Mucosa of stomach (tissue), 1 donor: ENCODE data around the gene ATP5F1E.
"Not testable (repeated sequence)": the region's sequence is repeated elsewhere in the genome, so short reads cannot be mapped to it uniquely, and the experiment has no call there.

Source experiments
- H3K27me3 ChIP-seq: one replicate; pipeline ENCODE4 v1.7.0; 2013; ENCODE audit warnings: mild to moderate bottlenecking, low read length; ENCODE audit not compliant: control insufficient read depth, insufficient read depth
- H3K36me3 ChIP-seq: one replicate; pipeline ENCODE4 v1.7.0; 2013; ENCODE audit warnings: low read length; ENCODE audit not compliant: control insufficient read depth, insufficient read depth
- H3K4me1 ChIP-seq: one replicate; pipeline ENCODE4 v1.7.0; 2013; ENCODE audit warnings: mild to moderate bottlenecking, low read length; ENCODE audit not compliant: control insufficient read depth, insufficient read depth
- H3K4me3 ChIP-seq: one replicate; pipeline ENCODE4 v1.7.0; 2013; ENCODE audit warnings: low read length
- H3K9ac ChIP-seq: one replicate; pipeline ENCODE4 v1.7.0; 2013; ENCODE audit warnings: mild to moderate bottlenecking, low read length, moderate library complexity
- H3K9me3 ChIP-seq: one replicate; pipeline ENCODE4 v1.7.0; 2013; ENCODE audit warnings: mild to moderate bottlenecking, low read length, moderate library complexity; ENCODE audit not compliant: control insufficient read depth
- donor health status: Pancreatic carcinoma.

The ATP5F1E gene

DNA sequence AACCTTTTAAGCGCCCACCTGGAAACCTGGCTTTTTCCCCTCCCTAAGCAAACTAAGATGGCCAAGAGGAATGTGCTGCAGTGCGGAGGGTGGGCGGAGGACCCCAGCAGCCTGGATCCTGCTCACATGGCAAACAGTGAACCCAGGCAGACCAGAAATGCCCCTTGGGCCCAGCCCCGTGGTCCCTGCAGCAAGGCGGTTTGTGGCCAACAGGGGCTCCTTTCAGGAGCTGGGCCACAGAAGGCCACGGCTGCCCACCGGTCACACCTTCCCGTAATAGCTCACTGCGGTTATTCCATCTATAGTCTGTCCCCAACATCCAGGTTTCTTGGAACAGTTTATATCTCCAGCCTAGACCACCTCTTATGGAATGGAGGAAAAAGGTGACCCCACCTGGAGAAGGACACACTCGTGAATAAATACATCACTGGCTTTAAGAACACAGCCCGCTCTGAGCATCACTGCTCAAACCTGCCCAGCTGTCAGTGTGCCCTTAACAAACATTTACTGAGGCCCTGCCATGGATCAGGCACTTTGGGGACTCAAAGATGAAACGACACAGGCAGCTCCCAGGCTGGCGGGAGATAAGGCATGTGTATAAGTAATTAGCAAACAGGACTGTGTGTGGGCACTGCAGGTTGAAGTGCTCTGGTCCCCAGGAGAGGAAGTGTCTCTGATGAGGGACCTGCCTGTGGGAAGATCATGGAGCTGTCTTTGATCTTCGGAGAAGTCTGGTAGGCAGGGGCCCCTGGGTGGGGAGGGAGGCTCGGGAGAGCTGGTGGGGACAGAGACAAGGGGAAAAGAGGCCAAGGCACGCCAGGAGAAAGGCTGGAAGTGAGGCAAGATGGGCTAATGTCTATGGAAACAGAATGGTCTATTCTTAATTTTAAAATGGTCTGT, 16.1 kb downstream of the ATP5F1E start:
- H3K36me3 ChIP-seq = no peaks in the 10 kb centered on the region
- H3K4me3 ChIP-seq = no peak overlapping the region
- no peak overlapping the region for H3K9ac ChIP-seq
- no peaks in the 10 kb centered on the region for H3K9me3 ChIP-seq
- no peaks in the 10 kb centered on the region for H3K27me3 ChIP-seq
- H3K4me1 ChIP-seq = peaks cover 6% of the 10 kb centered on the region

DNA sequence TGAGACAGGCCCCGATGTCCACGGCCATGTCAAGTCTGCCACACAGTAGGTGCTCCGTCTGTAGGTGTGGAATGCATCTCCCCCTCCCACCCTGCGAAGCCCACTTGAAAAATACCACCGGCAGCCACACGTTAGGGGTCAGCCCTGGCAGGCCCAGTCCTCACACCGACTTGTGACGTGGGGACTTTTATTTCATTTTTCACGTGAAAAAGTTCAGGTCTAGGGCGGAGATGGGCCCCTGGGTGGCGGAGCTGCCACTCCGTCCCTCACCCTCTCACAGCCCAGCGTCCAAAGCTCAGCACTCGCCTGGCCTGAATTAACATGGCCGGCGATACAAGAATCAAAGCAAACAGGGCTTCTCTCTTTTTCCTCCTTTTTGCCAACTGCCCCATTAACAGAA, 16.7 kb downstream of the ATP5F1E start:
- peaks cover 13% of the 10 kb centered on the region for H3K4me1 ChIP-seq
- no peaks in the 10 kb centered on the region for H3K27me3 ChIP-seq
- no peak overlapping the region for H3K9ac ChIP-seq
- H3K9me3 ChIP-seq = no peaks in the 10 kb centered on the region
- H3K36me3 ChIP-seq = no peaks in the 10 kb centered on the region
- H3K4me3 ChIP-seq = no peak overlapping the region

DNA sequence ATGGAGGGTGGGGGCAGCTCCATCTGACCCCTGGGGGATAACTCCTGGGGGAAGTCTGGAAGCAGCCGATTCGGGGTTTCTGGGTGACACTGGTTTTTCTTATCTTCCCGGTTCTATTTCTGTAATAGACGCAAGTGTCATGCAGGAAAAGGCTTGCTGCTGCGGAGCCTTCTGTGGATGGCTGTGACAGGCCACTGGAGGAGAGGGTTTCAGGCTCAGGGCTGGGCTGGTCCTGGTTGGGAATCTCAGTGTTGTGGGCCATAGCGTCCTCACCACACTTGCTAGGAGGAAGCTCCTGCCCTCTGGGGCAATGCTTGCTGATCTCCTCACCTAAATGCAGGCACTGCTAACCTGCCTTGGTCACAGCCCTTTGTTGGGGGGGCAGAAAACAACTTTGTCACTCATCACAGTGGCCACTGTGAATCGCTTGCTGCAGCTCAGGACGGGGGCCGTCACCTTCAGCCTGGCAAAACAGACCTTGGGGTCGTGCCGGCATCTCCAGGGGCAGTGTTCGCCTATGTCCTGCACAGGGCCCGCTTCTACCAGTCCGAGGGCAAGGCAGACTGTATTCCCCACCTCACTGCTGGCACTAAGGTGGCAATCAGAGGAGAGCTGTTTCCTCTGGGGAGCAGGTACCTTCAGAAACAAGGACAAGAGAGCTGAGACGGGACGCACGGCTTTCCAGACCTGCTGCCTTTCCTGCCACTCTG, 17.3 kb downstream of the ATP5F1E start:
- no peaks in the 10 kb centered on the region for H3K9me3 ChIP-seq
- no peak overlapping the region for H3K4me3 ChIP-seq

DNA sequence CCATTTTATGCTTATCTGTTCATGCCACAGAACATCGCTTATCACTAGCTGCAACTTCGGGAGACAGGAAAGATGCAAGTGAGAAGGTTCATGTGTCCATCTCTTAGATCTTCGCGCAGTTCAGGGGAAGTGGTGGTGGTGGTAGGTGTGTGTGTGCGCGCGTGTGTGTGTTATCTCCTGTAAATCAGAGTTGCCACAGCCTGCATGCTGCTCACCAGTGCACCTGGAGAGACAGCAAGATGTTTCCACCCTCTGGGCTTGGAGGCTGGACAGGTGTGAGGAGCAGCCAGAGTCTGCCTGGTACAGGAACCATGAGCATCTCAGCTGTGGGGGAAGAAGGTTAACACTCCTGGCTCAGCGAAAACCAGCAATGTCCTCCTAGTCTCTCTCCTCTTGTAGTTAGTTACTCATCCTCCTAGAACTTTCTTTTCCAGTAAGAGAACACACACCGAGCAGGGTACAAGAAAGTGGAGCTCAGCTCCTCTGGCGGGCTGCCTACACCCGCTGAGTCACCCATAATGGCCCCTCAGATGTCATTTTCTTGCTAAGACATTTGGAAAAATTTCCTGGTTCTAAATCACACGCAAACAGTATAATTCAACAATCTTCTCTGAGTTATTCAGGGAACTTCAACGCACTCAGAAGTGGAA, 18.1 kb downstream of the ATP5F1E start:
- Histone ChIP-seq H3K4me1 (peaks cover 20% of the 10 kb centered on the region), H3K36me3 (no peaks in the 10 kb centered on the region), H3K27me3 (no peaks in the 10 kb centered on the region), H3K9me3 (no peaks in the 10 kb centered on the region), H3K4me3 (no peak overlapping the region), H3K9ac (no peak overlapping the region)

More for the DNA sequence above, 17.3 kb downstream of the ATP5F1E start:
- no peaks in the 10 kb centered on the region for H3K27me3 ChIP-seq
- peaks cover 18% of the 10 kb centered on the region for H3K4me1 ChIP-seq
- H3K9ac ChIP-seq = no peak overlapping the region
- no peaks in the 10 kb centered on the region for H3K36me3 ChIP-seq

DNA sequence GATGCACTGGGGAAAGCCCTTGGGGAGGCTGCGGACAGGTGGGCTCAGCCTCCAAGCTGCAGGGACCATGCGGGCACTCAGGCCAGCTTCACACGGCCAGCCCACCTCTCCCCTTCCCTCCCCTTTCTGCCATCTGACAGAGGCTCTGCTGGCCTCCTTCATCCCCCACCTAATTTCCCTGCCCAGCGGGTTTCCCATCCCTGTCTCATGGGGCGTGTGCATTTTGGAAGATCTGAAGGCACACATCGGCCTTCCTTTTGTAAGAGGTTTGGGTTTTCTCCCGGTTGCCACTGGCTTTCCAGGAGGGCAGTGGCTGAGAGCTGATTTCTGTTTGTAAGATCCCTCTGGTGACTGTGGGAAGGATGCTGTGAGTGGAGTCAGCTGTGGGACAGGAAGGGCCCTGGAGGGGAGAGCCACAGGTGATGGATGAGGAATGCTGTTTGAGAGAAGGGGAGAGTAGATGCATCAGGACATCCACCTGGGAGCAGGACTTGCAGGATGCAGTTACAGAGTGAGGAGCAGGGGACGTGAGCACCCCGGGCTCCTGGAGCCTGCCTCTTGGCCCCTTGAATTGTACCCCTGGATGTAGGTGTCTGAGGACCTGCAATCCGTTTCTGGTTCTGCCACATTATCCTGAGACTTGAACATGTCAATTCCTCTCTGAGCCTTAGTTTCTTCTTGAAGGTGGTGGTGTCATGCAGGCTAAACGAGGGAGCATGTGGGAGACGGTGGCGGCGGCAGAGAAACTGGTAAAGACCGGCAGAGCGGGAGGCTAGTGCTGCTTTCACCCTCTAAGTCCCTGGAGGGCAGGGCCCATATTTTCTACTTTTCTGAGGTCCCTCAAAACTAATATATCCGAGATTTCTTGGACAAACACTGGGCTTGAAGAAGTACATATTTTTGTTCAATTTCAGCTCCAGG, 18.8 kb downstream of the ATP5F1E start:
- no peaks in the 10 kb centered on the region for H3K27me3 ChIP-seq
- H3K9ac ChIP-seq = no peak overlapping the region
- H3K36me3 ChIP-seq = no peaks in the 10 kb centered on the region
- no peak overlapping the region for H3K4me3 ChIP-seq
- H3K4me1 ChIP-seq = peaks cover 20% of the 10 kb centered on the region
- no peaks in the 10 kb centered on the region for H3K9me3 ChIP-seq

DNA sequence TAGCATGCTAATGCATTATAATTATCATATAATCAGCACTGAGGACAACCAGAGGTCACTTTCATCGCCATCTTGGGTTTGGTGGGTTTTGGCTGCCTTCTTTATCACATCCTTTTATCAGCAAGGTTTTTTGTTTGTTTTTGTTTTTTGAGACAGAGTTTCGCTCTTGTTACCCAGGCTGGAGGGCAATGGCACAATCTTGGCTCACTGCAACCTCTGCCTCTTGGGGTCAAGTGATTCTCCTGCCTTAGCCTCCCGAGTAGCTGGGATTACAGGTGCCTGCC, 20.3 kb downstream of the ATP5F1E start:
- not testable (repeated sequence) for H3K9ac ChIP-seq, H3K9me3 ChIP-seq, H3K4me3 ChIP-seq, H3K36me3 ChIP-seq, H3K27me3 ChIP-seq
- H3K4me1 ChIP-seq = peaks cover 31% of the 10 kb centered on the region

DNA sequence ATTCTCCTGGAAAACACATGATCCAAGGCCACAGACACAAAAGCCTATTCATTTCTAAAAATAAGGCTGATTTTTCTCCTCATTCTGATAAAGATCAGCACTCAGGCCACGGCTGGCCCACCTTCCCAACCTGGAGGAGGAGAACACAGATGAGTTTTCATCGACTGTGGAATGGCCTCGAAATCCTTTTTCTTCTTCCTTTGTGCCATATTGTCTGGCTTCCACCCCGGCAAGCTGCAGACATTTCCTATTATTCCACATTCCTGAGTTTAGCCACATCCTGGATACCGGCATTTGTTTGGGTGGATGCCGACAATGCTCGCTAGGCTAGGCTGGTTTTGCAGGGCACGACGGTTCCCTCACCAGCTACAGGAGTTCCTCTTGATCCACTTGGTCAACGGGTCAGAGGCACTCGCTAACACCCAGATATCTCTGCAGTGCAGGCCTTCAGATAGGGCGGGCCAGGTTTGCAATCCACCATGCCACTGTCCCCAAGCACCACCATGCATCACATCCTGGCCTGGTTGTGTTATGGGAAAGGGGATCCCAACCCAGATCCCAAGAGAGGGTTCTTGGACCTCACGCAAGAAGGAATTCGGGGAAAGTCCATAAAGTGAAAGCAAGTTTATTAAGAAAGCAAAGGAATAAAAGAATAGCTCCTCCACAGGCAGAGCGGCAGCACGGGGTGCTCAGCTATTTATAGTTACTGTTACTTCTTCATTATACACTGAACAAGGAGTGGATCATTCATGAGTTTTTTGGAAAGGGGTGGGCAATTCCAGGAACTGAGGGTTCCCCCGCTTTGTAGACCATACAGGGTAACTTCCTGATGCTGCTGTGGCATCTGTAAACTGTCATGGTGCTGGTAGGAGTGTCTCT, 20.9 kb downstream of the ATP5F1E start:
- no peak overlapping the region for H3K9ac ChIP-seq
- H3K9me3 ChIP-seq = no peaks in the 10 kb centered on the region
- H3K4me1 ChIP-seq = peaks cover 34% of the 10 kb centered on the region
- no peaks in the 10 kb centered on the region for H3K36me3 ChIP-seq
- H3K4me3 ChIP-seq = no peak overlapping the region
- no peaks in the 10 kb centered on the region for H3K27me3 ChIP-seq

DNA sequence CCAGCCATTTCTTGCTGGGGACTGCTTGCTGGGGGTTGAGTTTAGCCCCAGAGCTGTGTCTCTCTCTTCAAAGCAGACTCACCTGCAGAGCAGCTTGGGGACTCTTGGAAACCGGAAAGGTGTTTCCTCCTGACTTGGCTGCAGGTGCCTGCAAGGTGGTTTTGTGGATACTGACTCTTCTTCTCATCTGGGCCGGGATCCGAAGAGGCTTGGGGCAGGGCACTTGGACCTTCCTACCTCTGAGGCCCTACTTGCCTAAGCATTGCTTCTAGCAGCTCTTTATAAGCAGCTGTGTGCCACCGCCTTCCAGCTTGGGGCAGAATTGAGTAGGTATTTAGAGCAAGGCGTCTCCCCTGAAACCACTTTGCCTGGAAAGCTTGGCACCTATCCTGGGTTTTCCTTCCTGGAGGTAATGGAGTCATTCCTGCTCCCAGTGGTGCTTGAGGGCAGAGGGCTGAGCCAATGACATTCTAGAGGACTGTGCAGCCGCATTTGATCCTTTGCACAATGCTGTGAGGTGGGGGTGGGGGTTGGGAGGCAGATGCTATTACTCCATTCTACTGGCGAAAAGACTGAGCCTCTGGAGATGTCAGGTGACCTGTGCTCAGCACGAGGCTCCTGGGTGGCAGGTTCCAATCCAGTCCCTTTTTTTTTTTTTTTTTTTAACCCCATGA, 21.7 kb downstream of the ATP5F1E start:
- no peaks in the 10 kb centered on the region for H3K27me3 ChIP-seq
- H3K9me3 ChIP-seq = no peaks in the 10 kb centered on the region
- H3K4me1 ChIP-seq = peaks cover 41% of the 10 kb centered on the region
- H3K9ac ChIP-seq = no peak overlapping the region
- H3K36me3 ChIP-seq = no peaks in the 10 kb centered on the region
- H3K4me3 ChIP-seq = no peak overlapping the region

DNA sequence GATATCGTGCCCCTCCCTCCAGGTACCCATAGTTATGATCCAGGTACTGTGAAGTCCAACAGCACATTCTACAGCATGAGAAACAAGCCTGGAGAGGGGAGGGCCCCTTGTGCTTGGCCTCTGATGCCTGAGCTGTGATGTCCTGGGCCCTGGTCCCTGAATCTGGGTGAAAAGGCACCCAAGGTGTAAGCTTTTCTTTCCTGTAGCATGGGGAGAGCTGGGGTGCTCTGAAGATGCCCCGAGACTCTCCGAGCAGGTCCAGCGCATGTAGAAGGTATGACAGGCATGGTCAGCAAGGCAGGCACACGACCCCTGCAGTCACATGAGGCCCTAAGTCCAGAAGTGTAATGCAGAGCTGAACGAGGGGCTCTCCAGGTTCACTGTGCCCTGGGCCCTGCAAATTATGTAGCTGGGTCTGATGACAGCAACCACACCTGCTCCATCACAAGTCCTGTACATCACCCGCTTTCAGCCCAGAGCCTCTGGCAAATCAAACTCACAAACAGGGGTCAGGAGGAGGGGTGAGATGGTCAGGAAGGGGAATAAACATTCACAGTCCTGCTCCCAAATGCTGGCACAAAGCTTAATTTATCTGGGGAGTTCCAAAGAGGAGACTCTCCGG, 23.3 kb downstream of the ATP5F1E start:
- Histone ChIP-seq H3K27me3 (no peaks in the 10 kb centered on the region), H3K4me3 (no peak overlapping the region), H3K36me3 (no peaks in the 10 kb centered on the region), H3K4me1 (peaks cover 54% of the 10 kb centered on the region), H3K9me3 (no peaks in the 10 kb centered on the region), H3K9ac (no peak overlapping the region)

DNA sequence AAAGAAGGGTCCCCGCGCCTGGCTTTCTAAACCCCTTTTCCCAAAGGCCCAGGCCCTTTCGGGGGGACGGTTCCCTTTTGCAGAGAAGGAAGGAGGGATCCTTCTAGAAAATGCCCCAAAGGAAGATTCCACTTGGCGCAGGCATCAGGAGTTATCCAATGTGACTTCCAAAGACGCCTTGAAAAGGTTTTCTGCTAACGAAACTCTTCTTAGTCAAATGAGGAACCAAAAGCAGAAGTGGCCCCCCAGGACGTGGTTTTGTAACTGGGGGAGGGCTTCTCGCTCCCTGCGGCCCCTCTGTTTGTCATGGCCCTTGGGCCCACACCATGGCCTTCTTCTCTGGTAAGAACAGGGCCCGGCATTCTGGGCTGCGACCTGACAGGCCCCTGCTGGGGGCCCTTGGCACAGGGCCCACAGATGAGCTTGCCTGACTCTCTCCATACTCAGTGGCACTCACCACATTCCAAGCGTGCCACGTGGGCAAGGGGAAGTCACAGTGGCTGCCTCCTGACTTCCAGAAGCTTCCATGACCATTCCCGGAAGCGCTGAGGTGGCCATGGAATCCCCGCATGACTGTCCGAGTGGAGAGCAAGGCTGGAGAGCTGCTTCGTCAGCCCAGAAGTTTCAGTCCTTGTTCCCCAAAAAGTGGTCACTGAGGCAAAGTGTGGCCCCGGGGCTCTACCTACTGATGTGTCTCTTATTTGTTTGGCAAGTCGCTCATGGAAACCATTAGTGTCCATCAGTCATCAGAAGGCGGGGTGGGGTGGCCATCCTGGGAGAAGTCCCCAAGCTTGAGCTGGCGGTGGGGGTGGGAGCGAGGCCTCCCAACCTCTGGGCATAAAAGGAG, 24.2 kb downstream of the ATP5F1E start:
- Histone ChIP-seq H3K36me3 (no peaks in the 10 kb centered on the region), H3K4me3 (no peak overlapping the region), H3K9ac (peak overlapping the region; percentile 45), H3K27me3 (no peaks in the 10 kb centered on the region), H3K9me3 (no peaks in the 10 kb centered on the region), H3K4me1 (peaks cover 58% of the 10 kb centered on the region)
